Transverse colon (tissue), 4 donors: Measurements from ENCODE around the gene CDH13. TPM values are rescaled to one million over a fixed set of nuclear protein-coding genes. Genes with fewer than 3 reads are reported as not detected.

Experiments
- DNase-seq: peaks from one replicate; pipeline ENCODE4 v3.0.0-alpha.2; 2019
- H3K27ac ChIP-seq, 4 donors: fragments of 200-600 bp; sonication (generic); 2 replicates each; pipeline ENCODE4 v1.5.1; 2016 to 2018; ENCODE audit warnings: inconsistent platforms in 4 of 4
- H3K27me3 ChIP-seq: fragments of 200-600 bp; sonication (generic); 2 replicates; pipeline ENCODE4 v1.5.1; 2017; ENCODE audit warnings: inconsistent platforms
- H3K36me3 ChIP-seq, 4 donors: fragments of 200-600 bp; sonication (generic); 2 replicates each; pipeline ENCODE4 v1.5.1; 2017 to 2019; ENCODE audit warnings: inconsistent platforms in 4 of 4
- H3K4me1 ChIP-seq, 4 donors: fragments of 200-600 bp; sonication (generic); 2 replicates each; pipeline ENCODE4 v1.5.1; 2017 to 2020; ENCODE audit warnings: inconsistent platforms in 4 of 4
- H3K4me3 ChIP-seq, 4 donors: fragments of 200-600 bp; sonication (generic); 1 replicate in 1 of 4; 2 replicates in 3 of 4; pipeline versions ENCODE4 v1.5.1 to v1.6.1; 2017 to 2019; ENCODE audit warnings: inconsistent platforms in 4 of 4
- H3K9me3 ChIP-seq, 2 donors: fragments of 200-600 bp; sonication (generic); 2 replicates each; pipeline ENCODE4 v1.5.1; 2017 to 2019; ENCODE audit warnings: inconsistent platforms in 2 of 2
- EP300 ChIP-seq: sonication (generic); formaldehyde crosslinking; IDR thresholded peaks from one replicate; pipeline ENCODE4 v1.6.1; 2017; ENCODE audit warnings: antibody characterized with exemption, low read depth
- POLR2A ChIP-seq: fragments of 450-650 bp; IDR thresholded peaks from one replicate; pipeline ENCODE4 v1.6.1; 2016; ENCODE audit warnings: antibody characterized with exemption, mild to moderate bottlenecking, moderate library complexity
- POLR2AphosphoS5 ChIP-seq, 3 donors: sonication (generic); formaldehyde crosslinking; IDR thresholded peaks; one replicate each; pipeline ENCODE4 v1.6.1; 2016; ENCODE audit warnings: antibody characterized with exemption in 3 of 3
- WGBS, 2 donors: methylation state at CpG; one replicate each; pipeline ENCODE4 v1.1.5; 2018; ENCODE audit warnings: low coverage in 1 of 2; 5-methylcytosine and 5-hydroxymethylcytosine counted together
- in situ Hi-C, 4 donors: fragments of 200-750 bp; cut with MboI; loops; one replicate each; pipeline versions ENCODE4 v1.15.0 to v1.15.1; 2017; ENCODE audit warnings: low sequenced_read_pairs in 3 of 4, low pct_ligation_motif_present in 1 of 4, low pct_unique_long_range_greater_than_20kb in 1 of 4
- intact Hi-C: fragments of 100-400 bp; cut with DNase I; formaldehyde crosslinking; loops from one replicate; pipeline ENCODE4 v1.15.1; 2023; ENCODE audit warnings: low total_unique reads
- total RNA-seq, 4 donors: library from RNA; depleted of rRNA; stranded (reverse); fragments of >200 nt; gene quantifications; one replicate each; pipeline ENCODE4 v1.1.0, GENCODE V29; 2016
- TF ChIP-seq, protein P1 (sequence below), 5 experiments: fragments of 200-600 bp in 3 of 5; fragments of 450-650 bp in 2 of 5; sonication (generic) in 3 of 5; IDR thresholded peaks; 1 replicate in 2 of 5; 2 replicates in 3 of 5; pipeline ENCODE4 v1.5.1; 2016 to 2017; ENCODE audit warnings: antibody characterized with exemption in 5 of 5, inconsistent platforms in 3 of 5, mild to moderate bottlenecking in 2 of 5, moderate library complexity in 1 of 5

The CDH13 gene
- total RNA-seq, 4 donors from 2014 or later, result 3.8 to 28.1 (median 5.8) TPM

DNA sequence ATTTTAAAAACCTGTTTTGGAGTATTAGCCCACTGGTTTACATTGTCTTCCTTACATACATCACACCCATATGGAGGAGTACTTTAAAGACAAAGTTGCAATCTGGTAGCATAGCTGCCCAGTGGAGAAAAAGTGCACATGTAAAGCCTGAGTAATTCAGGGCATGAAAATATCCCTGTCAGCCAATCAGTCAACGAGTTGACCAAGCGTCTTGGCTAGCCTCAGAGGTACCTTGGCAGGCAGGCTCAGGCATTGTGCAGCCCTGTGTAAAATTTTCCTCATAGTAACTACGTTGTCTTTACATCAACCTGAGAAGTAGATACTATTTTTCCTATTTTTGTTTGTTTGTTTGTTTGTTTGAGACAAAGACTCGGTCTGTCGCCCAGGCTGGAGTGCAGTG is 339.0 kb downstream of the CDH13 start:
- H3K27me3 ChIP-seq, result no peaks in the 10 kb centered on the region
- 91% methylated on average over 5 of the region's 5 CpGs; no CpG with 5 or more reads in 1 of the 2 donors for WGBS, 2 donors
- H3K4me3 ChIP-seq, result no peak overlapping the region
- H3K27ac ChIP-seq, result no peak overlapping the region
- TF ChIP-seq EP300, result no peak
- TF ChIP-seq POLR2A, result no peak
- TF ChIP-seq, protein P1, sequence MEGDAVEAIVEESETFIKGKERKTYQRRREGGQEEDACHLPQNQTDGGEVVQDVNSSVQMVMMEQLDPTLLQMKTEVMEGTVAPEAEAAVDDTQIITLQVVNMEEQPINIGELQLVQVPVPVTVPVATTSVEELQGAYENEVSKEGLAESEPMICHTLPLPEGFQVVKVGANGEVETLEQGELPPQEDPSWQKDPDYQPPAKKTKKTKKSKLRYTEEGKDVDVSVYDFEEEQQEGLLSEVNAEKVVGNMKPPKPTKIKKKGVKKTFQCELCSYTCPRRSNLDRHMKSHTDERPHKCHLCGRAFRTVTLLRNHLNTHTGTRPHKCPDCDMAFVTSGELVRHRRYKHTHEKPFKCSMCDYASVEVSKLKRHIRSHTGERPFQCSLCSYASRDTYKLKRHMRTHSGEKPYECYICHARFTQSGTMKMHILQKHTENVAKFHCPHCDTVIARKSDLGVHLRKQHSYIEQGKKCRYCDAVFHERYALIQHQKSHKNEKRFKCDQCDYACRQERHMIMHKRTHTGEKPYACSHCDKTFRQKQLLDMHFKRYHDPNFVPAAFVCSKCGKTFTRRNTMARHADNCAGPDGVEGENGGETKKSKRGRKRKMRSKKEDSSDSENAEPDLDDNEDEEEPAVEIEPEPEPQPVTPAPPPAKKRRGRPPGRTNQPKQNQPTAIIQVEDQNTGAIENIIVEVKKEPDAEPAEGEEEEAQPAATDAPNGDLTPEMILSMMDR (IDR thresholded peaks at IDR 0.05), result no peak
- TF ChIP-seq POLR2AphosphoS5 (IDR thresholded peaks at IDR 0.05), result no peak
- no peak for DNase-seq
- in situ Hi-C loops, result no loop called here
- no peaks in the 10 kb centered on the region for H3K36me3 ChIP-seq
- intact Hi-C loops, result no loop called here
- no peaks in the 10 kb centered on the region for H3K4me1 ChIP-seq
- no peaks in the 10 kb centered on the region for H3K9me3 ChIP-seq

DNA sequence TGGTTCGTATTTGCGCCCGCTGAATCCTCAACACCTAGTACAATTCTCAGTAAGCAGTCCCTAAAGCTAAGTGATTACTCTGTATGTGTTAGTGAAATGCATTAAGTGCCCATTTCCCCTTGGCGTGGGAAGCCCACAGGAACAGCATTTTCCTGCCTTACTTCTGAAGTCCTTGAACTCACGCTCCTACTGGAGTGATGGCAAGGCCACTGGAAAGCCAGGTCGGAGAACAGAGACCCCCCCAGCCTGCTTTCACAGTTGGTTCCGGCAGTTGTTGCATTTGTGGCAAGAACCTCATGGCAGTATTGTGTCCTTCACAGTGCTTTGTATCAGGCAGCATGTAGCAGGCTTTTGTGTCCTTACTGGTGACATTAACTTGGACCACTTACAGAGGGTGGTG is 340.7 kb downstream of the CDH13 start:
- intact Hi-C loops (no loop called here), in situ Hi-C loops (no loop called here)
- no peaks in the 10 kb centered on the region for H3K36me3 ChIP-seq
- no peaks in the 10 kb centered on the region for H3K27me3 ChIP-seq
- no peak for TF ChIP-seq POLR2AphosphoS5 (IDR thresholded peaks at IDR 0.05)
- TF ChIP-seq, protein P1 (IDR thresholded peaks at IDR 0.05), result no peak
- DNase-seq, result no peak
- WGBS, 2 donors, result 80% methylated on average over 7 of the region's 7 CpGs; no CpG with 5 or more reads in 1 of the 2 donors
- no peak overlapping the region for H3K4me3 ChIP-seq
- no peaks in the 10 kb centered on the region for H3K9me3 ChIP-seq
- no peak overlapping the region for H3K27ac ChIP-seq
- no peaks in the 10 kb centered on the region for H3K4me1 ChIP-seq

DNA sequence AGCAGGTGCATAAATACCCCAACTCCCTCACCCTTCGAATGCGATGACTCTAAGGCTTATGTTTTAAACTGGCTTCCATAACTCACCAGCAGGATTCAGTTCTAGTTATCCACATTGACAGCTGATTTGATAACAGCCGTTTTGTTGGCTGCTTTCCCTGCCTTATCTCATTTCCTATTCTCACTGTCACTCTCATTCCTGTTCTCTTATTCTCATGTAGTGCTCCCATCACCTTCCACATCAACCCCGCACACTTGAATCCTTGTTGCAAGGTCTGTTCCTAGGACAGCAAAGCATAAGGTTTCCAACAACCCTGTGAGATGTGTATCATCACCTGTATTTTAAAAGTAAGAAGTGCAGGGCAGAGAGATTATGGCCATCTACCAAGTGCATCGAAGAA is 344.4 kb downstream of the CDH13 start:
- no peaks in the 10 kb centered on the region for H3K27me3 ChIP-seq

DNA sequence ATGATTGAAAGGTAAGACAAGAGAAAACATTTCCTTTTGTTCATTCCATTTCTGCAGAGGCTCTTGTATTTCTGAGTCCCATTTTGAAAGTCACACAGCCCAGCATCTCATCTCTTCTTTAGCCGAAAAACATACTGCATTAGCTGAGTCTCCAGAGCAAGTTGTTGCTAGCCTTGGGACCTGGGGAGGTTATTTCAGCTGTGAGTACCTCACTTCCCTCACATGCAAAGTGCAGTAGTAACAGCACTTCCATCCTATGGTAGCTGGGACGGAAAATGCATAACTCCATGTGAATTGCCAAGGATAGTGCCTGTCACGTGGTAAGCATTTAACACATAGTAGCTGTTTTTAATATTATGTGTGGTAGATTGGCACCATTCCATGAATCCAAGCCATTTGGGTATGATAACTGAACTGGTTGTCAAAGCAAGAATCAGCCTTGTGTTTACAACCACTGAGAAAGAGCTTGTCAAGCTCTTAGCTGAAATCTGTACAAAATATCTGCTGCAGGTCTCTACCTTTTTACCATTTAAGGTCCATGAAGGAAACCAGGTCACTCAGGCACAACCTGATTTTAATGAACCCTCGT is 345.7 kb downstream of the CDH13 start:
- Histone ChIP-seq H3K4me1 (no peaks in the 10 kb centered on the region), H3K36me3 (no peaks in the 10 kb centered on the region), H3K27ac (no peak overlapping the region), H3K4me3 (no peak overlapping the region), H3K27me3 (no peaks in the 10 kb centered on the region), H3K9me3 (no peaks in the 10 kb centered on the region)
- TF ChIP-seq POLR2AphosphoS5 (IDR thresholded peaks at IDR 0.05), result no peak
- no peak for TF ChIP-seq EP300
- TF ChIP-seq, protein P1 (IDR thresholded peaks at IDR 0.05), result no peak
- TF ChIP-seq POLR2A, result no peak
- DNase-seq, result no peak
- whole genome bisulfite sequencing, 2 donors, result 63 to 83% methylated on average over 4 of the region's 4 CpGs
- intact Hi-C loops, result no loop called here
- in situ Hi-C loops, result no loop called here

More for the DNA sequence above, 344.4 kb downstream of the CDH13 start:
- Histone ChIP-seq H3K4me3 (no peak overlapping the region), H3K4me1 (no peaks in the 10 kb centered on the region), H3K27ac (no peak overlapping the region), H3K36me3 (no peaks in the 10 kb centered on the region), H3K9me3 (no peaks in the 10 kb centered on the region)
- DNase-seq, result no peak
- TF ChIP-seq, protein P1 (IDR thresholded peaks at IDR 0.05), result no peak
- TF ChIP-seq POLR2A (no peak), POLR2AphosphoS5 (IDR thresholded peaks at IDR 0.05) (no peak), EP300 (no peak)
- in situ Hi-C loops, result no loop called here
- intact Hi-C loops, result no loop called here
- WGBS, 2 donors, result 78 to 84% methylated on average over 5 of the region's 5 CpGs
